ENCODE results near the gene CDH18.

DNA sequence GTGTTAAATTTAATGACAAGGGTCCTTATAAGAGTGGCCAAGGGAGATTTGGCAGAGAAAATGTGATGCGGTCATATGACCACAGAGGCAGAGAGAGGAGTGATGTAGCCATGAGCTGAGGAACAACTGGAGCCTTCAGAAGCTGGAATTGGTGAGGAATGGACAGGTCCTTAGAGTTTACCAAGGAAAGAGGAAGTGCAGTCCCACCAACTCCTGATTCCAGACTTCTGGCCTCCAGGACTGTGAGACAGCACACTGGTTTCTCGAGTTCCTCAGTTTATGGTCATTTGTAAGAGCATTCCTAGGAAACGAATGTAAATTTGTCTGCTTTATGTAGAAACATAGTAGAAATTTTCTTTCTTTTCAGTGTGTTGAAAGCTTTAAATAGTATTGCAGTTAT, 410.1 kb downstream of the CDH18 start:
- TF ChIP-seq, protein P1, sequence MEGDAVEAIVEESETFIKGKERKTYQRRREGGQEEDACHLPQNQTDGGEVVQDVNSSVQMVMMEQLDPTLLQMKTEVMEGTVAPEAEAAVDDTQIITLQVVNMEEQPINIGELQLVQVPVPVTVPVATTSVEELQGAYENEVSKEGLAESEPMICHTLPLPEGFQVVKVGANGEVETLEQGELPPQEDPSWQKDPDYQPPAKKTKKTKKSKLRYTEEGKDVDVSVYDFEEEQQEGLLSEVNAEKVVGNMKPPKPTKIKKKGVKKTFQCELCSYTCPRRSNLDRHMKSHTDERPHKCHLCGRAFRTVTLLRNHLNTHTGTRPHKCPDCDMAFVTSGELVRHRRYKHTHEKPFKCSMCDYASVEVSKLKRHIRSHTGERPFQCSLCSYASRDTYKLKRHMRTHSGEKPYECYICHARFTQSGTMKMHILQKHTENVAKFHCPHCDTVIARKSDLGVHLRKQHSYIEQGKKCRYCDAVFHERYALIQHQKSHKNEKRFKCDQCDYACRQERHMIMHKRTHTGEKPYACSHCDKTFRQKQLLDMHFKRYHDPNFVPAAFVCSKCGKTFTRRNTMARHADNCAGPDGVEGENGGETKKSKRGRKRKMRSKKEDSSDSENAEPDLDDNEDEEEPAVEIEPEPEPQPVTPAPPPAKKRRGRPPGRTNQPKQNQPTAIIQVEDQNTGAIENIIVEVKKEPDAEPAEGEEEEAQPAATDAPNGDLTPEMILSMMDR (IDR thresholded peaks at IDR 0.05; ENCODE audit: insufficient read depth, low read length, poor library complexity, severe bottlenecking): no peak
- no peak for TF ChIP-seq EZH2phosphoT487 (conservative IDR thresholded peaks at IDR 0.05; ENCODE audit: low read length)

Measured in SU-DHL-6 (cell line).